ENCODE data around the gene DCAKD. TPM values are rescaled to one million over a fixed set of nuclear protein-coding genes. Genes with fewer than 3 reads are reported as not detected.

The DCAKD gene
- total and polyA plus RNA-seq, 2 donors (not counting 3 experiments of a cell fraction or from before 2014, with no cell fraction given) = 30.8 to 36.5 TPM

GRCh38 chr17:45048795-45049563, 2.5 kb downstream of the DCAKD start:
- POLR2A ChIA-PET = interaction anchor here (0.6 to 0.7 kb wide), 2 partner anchors 11 to 45 kb away, joined by 3 read pairs; no protein-coding TSS in a partner anchor
- no peak for FAIRE-seq
- H3K79me2 ChIP-seq (ENCODE audit: control insufficient read depth, insufficient read depth, low read length) = peaks cover 25% of the 10 kb centered on the region

More at GRCh38 chr17:45048795-45049563, 2.5 kb downstream of the DCAKD start:
- no peaks in the 10 kb centered on the region for H3K9me1 ChIP-seq (replicated peaks; ENCODE audit: control insufficient read depth, extremely low read depth, insufficient read depth, low read length)
- no peaks in the 10 kb centered on the region for H4K20me1 ChIP-seq (replicated peaks; ENCODE audit: control insufficient read depth, extremely low read depth, insufficient read depth, low read length)
- H3K9me3 ChIP-seq (replicated peaks; ENCODE audit: control insufficient read depth, insufficient read depth, low read length) = no peaks in the 10 kb centered on the region
- no TSS peak for BruUV-seq (replicated peaks)
- H3K4me3 ChIP-seq (replicated peaks in 1 of 3; ENCODE audit: insufficient read depth in 1 of 3, low read depth in 1 of 3, low read length in 3 of 3) = no peak overlapping the region
- no peaks in the 10 kb centered on the region for H3K27me3 ChIP-seq (ENCODE audit: control insufficient read depth in 2 of 2, insufficient read depth in 2 of 2, low read length in 2 of 2)
- CTCF ChIA-PET = interaction anchor here (0.6 to 2.9 kb wide), 8 partner anchors 9 to 129 kb away, joined by 3 to 10 read pairs (median 6); partner anchors contain the start of genes ACBD4 and NMT1
- no peak for DNase-seq (ENCODE audit: low read depth, low spot score)
- H3K9ac ChIP-seq (replicated peaks; ENCODE audit: extremely low read depth, insufficient read depth, low read length) = no peak overlapping the region
- no peak overlapping the region for H3K27ac ChIP-seq (ENCODE audit: insufficient read depth, low read depth, low read length)
- dilution Hi-C loops (cut with MboI; ENCODE audit: extremely low pct_ligation_motif_present, low sequenced_read_pairs) = no loop called here
- peaks cover 16% of the 10 kb centered on the region for H3K4me1 ChIP-seq (ENCODE audit: control insufficient read depth, extremely low read depth, insufficient read depth, low read length)
- intact Hi-C loops (cut with micrococcal nuclease) = no loop called here
- TF ChIP-seq MYC (IDR thresholded peaks at IDR 0.05; ENCODE audit: low read depth, low read length) = no peak
- TF ChIP-seq EZH2 (IDR thresholded peaks at IDR 0.05; ENCODE audit: borderline replicate concordance, low read depth, low read length, severe bottlenecking) = no peak
- TF ChIP-seq CTCF (IDR thresholded peaks at IDR 0.05; ENCODE audit: extremely low read depth in 1 of 2, insufficient read depth in 1 of 2, low read depth in 1 of 2, low read length in 2 of 2) = peak in 1 of 2 donors; percentile 16
- no peak for TF ChIP-seq POLR2A (IDR thresholded peaks at IDR 0.05; ENCODE audit: low read depth, low read length)
- no peak for TF ChIP-seq MAX (IDR thresholded peaks at IDR 0.05; ENCODE audit: insufficient read depth, insufficient read length)
- TF ChIP-seq JUN (IDR thresholded peaks at IDR 0.05; ENCODE audit: borderline replicate concordance, insufficient read depth, insufficient read length, low read depth) = no peak
- no peak for TF ChIP-seq POLR2AphosphoS5 (IDR thresholded peaks at IDR 0.05; ENCODE audit: insufficient read depth, low read depth, low read length)
- H3K36me3 ChIP-seq (ENCODE audit: control insufficient read depth in 2 of 2, extremely low read depth in 1 of 2, insufficient read depth in 2 of 2, low read length in 2 of 2) = no peaks in the 10 kb centered on the region
- no peak overlapping the region for H3K4me2 ChIP-seq (ENCODE audit: insufficient read depth, low read length)
- H2AFZ ChIP-seq (ENCODE audit: low read depth, low read length) = no peak overlapping the region
